Effector memory CD4-positive, alpha-beta T cell (primary cell): ENCODE measurements around the gene SP7.

Experiments
- DNase-seq, 3 donors: peaks; one replicate each; pipeline ENCODE4 v3.0.0-alpha.2; 2020
- H3K27ac ChIP-seq: 2 replicates; pipeline ENCODE4 v1.7.0; 2013; ENCODE audit warnings: mild to moderate bottlenecking, low read length, moderate library complexity; ENCODE audit not compliant: insufficient read depth, poor library complexity, severe bottlenecking
- H3K27me3 ChIP-seq: replicated peaks from 2 replicates; pipeline ENCODE4 v1.7.0; 2013; ENCODE audit warnings: mild to moderate bottlenecking, low read length; ENCODE audit not compliant: insufficient read depth, control insufficient read depth, poor library complexity, severe bottlenecking
- H3K36me3 ChIP-seq: 2 replicates; pipeline ENCODE4 v1.7.0; 2013; ENCODE audit warnings: mild to moderate bottlenecking, low read length, moderate library complexity; ENCODE audit not compliant: control insufficient read depth, insufficient read depth
- H3K4me1 ChIP-seq: 2 replicates; pipeline ENCODE4 v1.7.0; 2013; ENCODE audit warnings: low read length, mild to moderate bottlenecking; ENCODE audit not compliant: control insufficient read depth, insufficient read depth, poor library complexity, severe bottlenecking
- H3K4me3 ChIP-seq: 2 replicates; pipeline ENCODE4 v1.7.0; 2013; ENCODE audit warnings: low read length, low read depth, mild to moderate bottlenecking; ENCODE audit not compliant: insufficient read depth, poor library complexity, severe bottlenecking
- H3K9me3 ChIP-seq: 2 replicates; pipeline ENCODE4 v1.7.0; 2013; ENCODE audit warnings: mild to moderate bottlenecking, low read length, moderate library complexity; ENCODE audit not compliant: control insufficient read depth
- total RNA-seq, 3 donors: gene quantifications; one replicate each; lab custom pipeline; 2026; lab: John Stamatoyannopoulos, UW

SP7 gene
- total RNA-seq = 0 reads per million in 3 donors

GRCh38 chr12:53336181-53336681, at the start of gene SP7:
TSS of gene SP7 (minus strand) at chr12:53336354. CDS start at chr12:53335646, 708 bp downstream.
- no peaks in the 10 kb centered on the region for H3K4me1 ChIP-seq
- H3K4me3 ChIP-seq = no peak within 1 kb of the TSS
- DNase-seq = no peak
- H3K9me3 ChIP-seq = no peaks in the 10 kb centered on the region
- H3K27ac ChIP-seq = no peak within 1 kb of the TSS
- peaks cover 28% of the 10 kb centered on the region for H3K27me3 ChIP-seq
- H3K36me3 ChIP-seq = no peaks in the 10 kb centered on the region

- H3K36me3 ChIP-seq = peaks cover 25% of the 10 kb centered on the region
- H3K9me3 ChIP-seq = no peaks in the 10 kb centered on the region
- peaks cover 42% of the 10 kb centered on the region for H3K4me1 ChIP-seq
- no peak for DNase-seq
- no peak overlapping the region for H3K4me3 ChIP-seq
- no peaks in the 10 kb centered on the region for H3K27me3 ChIP-seq
- no peak overlapping the region for H3K27ac ChIP-seq
Observed at GRCh38 chr12:53383258-53383657, 47.1 kb upstream of the SP7 start.

DNA sequence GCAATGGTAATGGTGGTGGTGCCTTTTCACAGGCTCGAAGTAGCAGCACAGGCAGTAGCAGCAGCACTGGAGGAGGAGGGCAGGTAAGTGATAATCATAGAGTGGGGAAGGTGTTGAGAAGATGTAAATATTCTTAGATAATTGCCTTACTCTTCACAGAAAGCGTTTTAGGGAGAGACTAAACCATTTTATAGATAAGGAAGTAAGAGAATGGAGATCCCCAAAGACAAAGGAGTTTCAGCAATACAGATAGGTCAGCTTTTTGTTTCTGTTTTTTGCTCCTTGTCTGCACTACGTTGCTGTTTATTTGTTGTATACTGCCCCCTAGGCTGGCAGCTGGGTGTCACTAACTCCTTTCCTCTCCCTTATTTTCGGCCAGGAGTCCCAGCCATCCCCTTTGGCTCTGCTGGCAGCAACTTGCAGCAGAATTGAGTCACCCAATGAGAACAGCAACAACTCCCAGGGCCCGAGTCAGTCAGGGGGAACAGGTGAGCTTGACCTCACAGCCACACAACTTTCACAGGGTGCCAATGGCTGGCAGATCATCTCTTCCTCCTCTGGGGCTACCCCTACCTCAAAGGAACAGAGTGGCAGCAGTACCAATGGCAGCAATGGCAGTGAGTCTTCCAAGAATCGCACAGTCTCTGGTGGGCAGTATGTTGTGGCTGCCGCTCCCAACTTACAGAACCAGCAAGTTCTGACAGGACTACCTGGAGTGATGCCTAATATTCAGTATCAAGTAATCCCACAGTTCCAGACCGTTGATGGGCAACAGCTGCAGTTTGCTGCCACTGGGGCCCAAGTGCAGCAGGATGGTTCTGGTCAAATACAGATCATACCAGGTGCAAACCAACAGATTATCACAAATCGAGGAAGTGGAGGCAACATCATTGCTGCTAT, 45.8 kb upstream of the SP7 start:
- peak; percentile 16 to 30 (median 26) for DNase-seq
- H3K9me3 ChIP-seq = no peaks in the 10 kb centered on the region
- peak overlapping the region; percentile 47 for H3K27ac ChIP-seq
- peaks cover 17% of the 10 kb centered on the region for H3K36me3 ChIP-seq
- no peak overlapping the region for H3K4me3 ChIP-seq
- H3K4me1 ChIP-seq = peaks cover 33% of the 10 kb centered on the region
- no peaks in the 10 kb centered on the region for H3K27me3 ChIP-seq

GRCh38 chr12:53380794-53381730, 44.9 kb upstream of the SP7 start:
- peaks cover 29% of the 10 kb centered on the region for H3K4me1 ChIP-seq
- peak overlapping the region; percentile 42 for H3K4me3 ChIP-seq
- H3K9me3 ChIP-seq = no peaks in the 10 kb centered on the region
- H3K36me3 ChIP-seq = peaks cover 17% of the 10 kb centered on the region
- H3K27ac ChIP-seq = peak overlapping the region; percentile 47
- H3K27me3 ChIP-seq = no peaks in the 10 kb centered on the region
- DNase-seq = no peak

GRCh38 chr12:53380104-53380793, 44.1 kb upstream of the SP7 start, which contains the start of gene SP1:
TSS of gene SP1 (plus strand) at chr12:53380176. CDS start at chr12:53380292, 116 bp downstream.
- peak; percentile 79 to 83 (median 82) for DNase-seq
- Histone ChIP-seq H3K27ac (peak within 1 kb of the TSS; percentile 84), H3K4me1 (peaks cover 23% of the 10 kb centered on the region), H3K9me3 (no peaks in the 10 kb centered on the region), H3K27me3 (no peaks in the 10 kb centered on the region), H3K4me3 (peak within 1 kb of the TSS; percentile 55), H3K36me3 (peaks cover 17% of the 10 kb centered on the region)

GRCh38 chr12:53379389-53380103, 43.4 kb upstream of the SP7 start:
- Histone ChIP-seq H3K36me3 (peaks cover 17% of the 10 kb centered on the region), H3K9me3 (no peaks in the 10 kb centered on the region), H3K4me3 (peak overlapping the region; percentile 55), H3K27ac (peak overlapping the region; percentile 84), H3K27me3 (no peaks in the 10 kb centered on the region), H3K4me1 (peaks cover 21% of the 10 kb centered on the region)
- DNase-seq = peak; percentile 98 to 99 (median 99)

GRCh38 chr12:53378724-53379388, 42.7 kb upstream of the SP7 start:
- DNase-seq = no peak
- peaks cover 20% of the 10 kb centered on the region for H3K4me1 ChIP-seq
- peak overlapping the region; percentile 66 for H3K27ac ChIP-seq
- H3K4me3 ChIP-seq = peak overlapping the region; percentile 45
- H3K9me3 ChIP-seq = no peaks in the 10 kb centered on the region
- peaks cover 17% of the 10 kb centered on the region for H3K36me3 ChIP-seq
- no peaks in the 10 kb centered on the region for H3K27me3 ChIP-seq

GRCh38 chr12:53378222-53378621, 42.1 kb upstream of the SP7 start:
- Histone ChIP-seq H3K9me3 (no peaks in the 10 kb centered on the region), H3K4me3 (no peak overlapping the region), H3K36me3 (peaks cover 11% of the 10 kb centered on the region), H3K27me3 (no peaks in the 10 kb centered on the region), H3K27ac (peak overlapping the region; percentile 66), H3K4me1 (peaks cover 20% of the 10 kb centered on the region)
- no peak for DNase-seq
